IPS-20b (cell line): ENCODE measurements around the gene PRKCA.

Experiments
- H3K27ac ChIP-seq: one replicate; pipeline ENCODE4 v1.5.1; 2013; ENCODE audit warnings: low read length
- H3K27me3 ChIP-seq: 2 replicates; pipeline ENCODE4 v1.6.1; 2013; ENCODE audit warnings: mild to moderate bottlenecking, low read length, inconsistent platforms; ENCODE audit not compliant: insufficient read depth
- H3K36me3 ChIP-seq: 2 replicates; pipeline ENCODE4 v1.6.1; 2013; ENCODE audit warnings: low read depth, mild to moderate bottlenecking, inconsistent platforms, low read length, moderate library complexity; ENCODE audit not compliant: insufficient read depth
- H3K4me1 ChIP-seq: 2 replicates; pipeline ENCODE4 v1.6.1; 2013; ENCODE audit warnings: mild to moderate bottlenecking, control low read depth, inconsistent platforms, low read length, moderate library complexity; ENCODE audit not compliant: insufficient read depth
- H3K4me3 ChIP-seq: 2 replicates; pipeline ENCODE4 v1.5.1; 2013; ENCODE audit warnings: mild to moderate bottlenecking, low read length, inconsistent platforms
- H3K9ac ChIP-seq: 2 replicates; pipeline ENCODE4 v1.6.1; 2013; ENCODE audit warnings: low read depth, mild to moderate bottlenecking, inconsistent platforms, low read length, moderate library complexity
- H3K9me3 ChIP-seq: 2 replicates; pipeline ENCODE4 v1.6.1; 2013; ENCODE audit warnings: mild to moderate bottlenecking, low read depth, low read length, inconsistent platforms; ENCODE audit not compliant: insufficient read depth

The PRKCA gene

DNA sequence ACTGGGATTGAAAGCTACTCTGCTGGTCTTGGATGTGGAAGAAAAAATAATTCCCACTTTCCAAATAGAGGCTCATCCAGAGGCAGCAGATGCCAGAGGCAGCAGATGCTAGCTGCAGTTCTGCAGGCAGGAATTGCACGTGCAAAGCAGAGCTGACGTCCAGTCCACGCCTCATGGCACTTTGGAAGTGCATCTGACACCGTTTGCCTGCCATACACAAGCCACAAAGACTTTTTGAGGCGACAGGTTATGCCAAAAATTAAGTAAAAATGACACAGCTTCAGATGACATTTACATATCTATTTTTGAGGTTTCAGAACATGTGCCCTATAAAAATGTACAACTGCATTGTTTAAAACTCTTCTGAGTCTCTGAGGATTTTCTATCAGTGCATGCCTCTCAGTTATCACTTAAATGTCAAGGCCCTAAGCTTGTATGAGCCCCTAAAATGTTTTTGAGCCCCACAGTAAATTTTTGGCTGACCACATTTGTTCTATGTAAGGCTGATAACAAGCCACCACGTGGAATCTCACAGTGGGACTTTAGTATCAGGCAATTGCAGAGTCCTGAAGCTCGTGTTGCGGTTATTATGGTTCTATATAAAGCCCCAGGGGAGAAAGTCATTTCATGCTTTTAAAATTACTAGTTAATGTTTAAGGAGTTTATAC, 239.2 kb downstream of the PRKCA start:
- no peak overlapping the region for H3K4me3 ChIP-seq
- H3K27ac ChIP-seq, result no peak overlapping the region

GRCh38 chr17:66542129-66542966, 239.9 kb downstream of the PRKCA start:
- no peaks in the 10 kb centered on the region for H3K36me3 ChIP-seq
- H3K27me3 ChIP-seq, result no peaks in the 10 kb centered on the region
- H3K4me3 ChIP-seq, result no peak overlapping the region
- H3K9ac ChIP-seq, result no peak overlapping the region
- H3K4me1 ChIP-seq, result peaks cover 23% of the 10 kb centered on the region; the same call in 1 of the 2 replicates
- no peak overlapping the region for H3K27ac ChIP-seq
- peaks cover 10% of the 10 kb centered on the region; the same call in 1 of the 2 replicates for H3K9me3 ChIP-seq

More for the DNA sequence above, 239.2 kb downstream of the PRKCA start:
- Histone ChIP-seq H3K4me1 (peaks cover 23% of the 10 kb centered on the region; the same call in 1 of the 2 replicates), H3K9me3 (peaks cover 10% of the 10 kb centered on the region; the same call in 1 of the 2 replicates), H3K27me3 (no peaks in the 10 kb centered on the region), H3K36me3 (no peaks in the 10 kb centered on the region), H3K9ac (no peak overlapping the region)

DNA sequence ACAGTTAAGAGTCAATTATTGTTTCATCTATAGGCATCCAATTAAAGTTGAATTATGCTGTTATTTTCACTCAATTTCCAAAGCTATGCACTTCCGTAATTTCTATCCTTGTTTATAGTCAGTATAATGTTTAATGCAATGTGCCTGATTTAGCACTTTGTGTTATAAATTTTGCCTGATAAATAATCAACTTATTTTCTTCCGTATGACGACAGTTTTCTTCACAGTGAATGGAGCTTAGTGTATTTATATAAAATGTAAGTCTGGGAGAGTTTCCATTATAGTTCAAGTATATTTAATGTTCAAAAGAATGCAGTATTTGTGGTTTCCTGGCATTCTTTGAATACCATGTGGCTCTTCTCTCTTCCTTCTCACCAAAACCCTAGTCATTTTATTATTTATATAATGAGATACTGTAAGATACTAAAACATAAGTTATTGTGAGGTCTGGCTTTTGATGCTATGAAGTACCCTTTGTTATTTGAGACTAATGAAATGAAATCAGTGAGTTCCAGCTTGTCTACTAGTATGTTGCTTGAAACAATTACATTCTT, 240.6 kb downstream of the PRKCA start:
- Histone ChIP-seq H3K4me3 (no peak overlapping the region), H3K9me3 (peaks cover 10% of the 10 kb centered on the region; the same call in 1 of the 2 replicates), H3K4me1 (peaks cover 23% of the 10 kb centered on the region; the same call in 1 of the 2 replicates), H3K36me3 (no peaks in the 10 kb centered on the region), H3K9ac (no peak overlapping the region), H3K27me3 (no peaks in the 10 kb centered on the region), H3K27ac (no peak overlapping the region)

- no peak overlapping the region for H3K27ac ChIP-seq
- peaks cover 27% of the 10 kb centered on the region; the same call in 1 of the 2 replicates for H3K4me1 ChIP-seq
- no peak overlapping the region for H3K4me3 ChIP-seq
- no peak overlapping the region for H3K9ac ChIP-seq
- peaks cover 10% of the 10 kb centered on the region; the same call in 1 of the 2 replicates for H3K9me3 ChIP-seq
- H3K36me3 ChIP-seq, result no peaks in the 10 kb centered on the region
- H3K27me3 ChIP-seq, result no peaks in the 10 kb centered on the region
Observed at GRCh38 chr17:66543526-66543925, 241.1 kb downstream of the PRKCA start.

GRCh38 chr17:66545918-66546317, 243.5 kb downstream of the PRKCA start:
- no peak overlapping the region for H3K27ac ChIP-seq
- no peak overlapping the region for H3K4me3 ChIP-seq
- H3K27me3 ChIP-seq, result no peaks in the 10 kb centered on the region
- no peaks in the 10 kb centered on the region for H3K36me3 ChIP-seq
- peaks cover 10% of the 10 kb centered on the region; the same call in 1 of the 2 replicates for H3K9me3 ChIP-seq
- H3K4me1 ChIP-seq, result peaks cover 35% of the 10 kb centered on the region
- H3K9ac ChIP-seq, result no peak overlapping the region

- Histone ChIP-seq H3K27ac (no peak overlapping the region), H3K4me3 (no peak overlapping the region), H3K36me3 (no peaks in the 10 kb centered on the region), H3K9ac (no peak overlapping the region), H3K4me1 (peaks cover 29% of the 10 kb centered on the region), H3K27me3 (no peaks in the 10 kb centered on the region), H3K9me3 (peaks cover 10% of the 10 kb centered on the region; the same call in 1 of the 2 replicates)
Observed at GRCh38 chr17:66547151-66547865, 244.9 kb downstream of the PRKCA start.

DNA sequence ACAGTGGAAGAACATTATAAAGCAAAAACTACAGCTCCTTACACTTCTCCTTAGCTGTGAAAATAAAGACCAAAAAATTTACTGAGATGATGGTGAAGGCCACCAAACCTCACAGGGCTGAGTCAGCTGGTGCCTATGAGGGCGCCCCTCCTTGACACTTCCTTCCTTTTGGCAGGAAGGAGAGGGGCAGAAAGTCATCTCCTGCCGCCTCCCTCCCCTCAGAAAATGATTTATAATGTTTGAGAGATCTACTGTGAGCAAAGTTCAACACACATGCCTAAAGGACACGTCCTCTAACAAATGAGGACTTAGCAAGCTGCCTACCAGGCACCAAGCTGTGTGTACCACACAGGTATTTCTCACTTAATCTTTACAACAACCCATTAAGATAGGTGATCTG, 245.7 kb downstream of the PRKCA start:
- Histone ChIP-seq H3K9ac (no peak overlapping the region; the same call in 1 of the 2 replicates), H3K9me3 (peaks cover 10% of the 10 kb centered on the region; the same call in 1 of the 2 replicates), H3K27me3 (no peaks in the 10 kb centered on the region), H3K4me1 (peaks cover 28% of the 10 kb centered on the region), H3K27ac (no peak overlapping the region), H3K36me3 (no peaks in the 10 kb centered on the region), H3K4me3 (no peak overlapping the region)

DNA sequence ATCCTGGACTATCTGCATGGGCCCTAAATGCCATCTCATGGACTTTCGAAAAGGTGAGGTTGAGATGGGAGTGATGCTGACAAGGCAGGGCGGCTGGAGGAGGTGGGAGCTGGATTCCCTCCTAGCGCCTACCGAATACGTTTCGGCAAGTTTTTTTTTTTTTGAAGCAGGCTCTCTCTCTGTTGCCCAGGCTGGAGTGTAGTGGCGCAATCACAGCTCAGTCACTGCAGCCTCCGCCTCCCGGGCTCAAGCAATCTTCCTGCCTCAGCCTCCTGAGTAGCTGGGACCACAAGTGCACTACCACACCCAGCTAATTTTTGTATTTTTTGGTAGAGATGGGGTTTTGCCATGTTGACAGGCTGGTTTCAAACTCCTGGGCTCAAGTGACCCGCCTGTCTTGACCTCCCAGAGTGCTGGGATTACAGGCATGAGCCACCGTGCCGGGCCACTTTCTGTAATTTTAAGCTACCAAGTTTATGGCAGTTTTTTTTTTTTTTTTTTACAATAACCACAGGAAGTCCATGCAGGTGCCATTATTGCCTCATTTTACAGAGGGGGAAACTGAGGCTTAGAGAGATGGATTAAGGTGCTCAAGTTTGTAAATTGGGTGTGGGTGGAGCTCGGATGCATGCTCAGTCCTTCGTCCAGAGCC, 246.4 kb downstream of the PRKCA start:
- H3K36me3 ChIP-seq, result no peaks in the 10 kb centered on the region
- peaks cover 28% of the 10 kb centered on the region for H3K4me1 ChIP-seq
- H3K9me3 ChIP-seq, result peaks cover 10% of the 10 kb centered on the region; the same call in 1 of the 2 replicates
- no peak overlapping the region for H3K4me3 ChIP-seq
- peak overlapping the region; percentile 4; the same call in 1 of the 2 replicates for H3K9ac ChIP-seq
- no peaks in the 10 kb centered on the region for H3K27me3 ChIP-seq
- H3K27ac ChIP-seq, result peak overlapping the region; percentile 43

- H3K36me3 ChIP-seq, result no peaks in the 10 kb centered on the region
- peaks cover 28% of the 10 kb centered on the region for H3K4me1 ChIP-seq
- no peaks in the 10 kb centered on the region for H3K27me3 ChIP-seq
- H3K4me3 ChIP-seq, result peak overlapping the region; percentile 0; the same call in 1 of the 2 replicates
- H3K9ac ChIP-seq, result peak overlapping the region; percentile 4; the same call in 1 of the 2 replicates
- peak overlapping the region; percentile 43 for H3K27ac ChIP-seq
- H3K9me3 ChIP-seq, result peaks cover 10% of the 10 kb centered on the region; the same call in 1 of the 2 replicates
Observed at GRCh38 chr17:66549311-66549704, 246.9 kb downstream of the PRKCA start.

DNA sequence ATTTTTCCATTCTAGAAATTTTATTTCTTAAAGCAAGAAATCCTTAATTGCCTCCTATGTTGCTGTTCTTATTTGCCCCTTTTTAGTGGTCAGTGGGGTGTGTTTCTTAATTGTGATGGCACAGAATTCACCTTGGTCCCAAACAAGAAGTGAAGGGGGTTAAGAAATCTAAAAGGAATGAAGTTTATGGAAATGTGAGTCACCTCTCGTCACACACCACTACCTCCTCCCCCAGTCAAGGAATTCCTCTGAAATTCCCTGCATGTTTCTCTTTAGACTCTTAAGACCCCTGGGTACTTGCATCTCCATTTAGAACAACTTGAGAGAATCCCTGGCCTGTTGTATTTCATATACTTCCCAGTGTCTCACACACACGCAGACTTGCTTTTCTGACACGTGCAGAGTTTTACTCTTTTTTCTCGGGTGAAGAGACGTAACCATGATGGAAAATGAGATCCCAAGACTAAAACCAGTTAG, 247.4 kb downstream of the PRKCA start:
- Histone ChIP-seq H3K4me3 (peak overlapping the region; percentile 6; the same call in 1 of the 2 replicates), H3K9me3 (peaks cover 10% of the 10 kb centered on the region; the same call in 1 of the 2 replicates), H3K27me3 (no peaks in the 10 kb centered on the region), H3K36me3 (no peaks in the 10 kb centered on the region), H3K4me1 (peaks cover 28% of the 10 kb centered on the region), H3K9ac (peak overlapping the region; percentile 28; the same call in 1 of the 2 replicates), H3K27ac (peak overlapping the region; percentile 78)
